GM10248 (cell line): ENCODE data around the gene MEMO1.
"Not testable (repeated sequence)": the region's sequence is repeated elsewhere in the genome, so short reads cannot be mapped to it uniquely, and the experiment has no call there.

Experiments used
- CTCF ChIA-PET: fragments of 300-600 bp; sonication (Branson Sonifier 250); formaldehyde crosslinking; extraction: SDS; loops from one replicate; lab custom pipeline; 2021; ENCODE audit warnings: antibody characterized with exemption; lab: Yijun Ruan, JAX
- POLR2A ChIA-PET: fragments of 350-650 bp; sonication (Branson Sonifier 250); formaldehyde crosslinking; extraction: SDS; loops from one replicate; lab custom pipeline; 2020; ENCODE audit warnings: antibody characterized with exemption; lab: Yijun Ruan, JAX
- DNase-seq: peaks from one replicate; pipeline ENCODE4 v3.0.0; 2012; ENCODE audit errors: extremely low spot score
- TF ChIP-seq, protein P1 (sequence below): IDR thresholded peaks from 2 replicates; pipeline ENCODE4 v1.5.1; 2012; ENCODE audit warnings: mild to moderate bottlenecking, low read depth; ENCODE audit errors: extremely low read depth, missing control alignments, control extremely low read depth

MEMO1 gene

GRCh38 chr2:31979018-31979417, 31.8 kb downstream of the MEMO1 start:
- CTCF ChIA-PET = interaction anchor here (1.6 kb wide), 1 partner anchor 26 kb away, joined by 3 read pairs; no protein-coding TSS in a partner anchor
- TF ChIP-seq, protein P1, sequence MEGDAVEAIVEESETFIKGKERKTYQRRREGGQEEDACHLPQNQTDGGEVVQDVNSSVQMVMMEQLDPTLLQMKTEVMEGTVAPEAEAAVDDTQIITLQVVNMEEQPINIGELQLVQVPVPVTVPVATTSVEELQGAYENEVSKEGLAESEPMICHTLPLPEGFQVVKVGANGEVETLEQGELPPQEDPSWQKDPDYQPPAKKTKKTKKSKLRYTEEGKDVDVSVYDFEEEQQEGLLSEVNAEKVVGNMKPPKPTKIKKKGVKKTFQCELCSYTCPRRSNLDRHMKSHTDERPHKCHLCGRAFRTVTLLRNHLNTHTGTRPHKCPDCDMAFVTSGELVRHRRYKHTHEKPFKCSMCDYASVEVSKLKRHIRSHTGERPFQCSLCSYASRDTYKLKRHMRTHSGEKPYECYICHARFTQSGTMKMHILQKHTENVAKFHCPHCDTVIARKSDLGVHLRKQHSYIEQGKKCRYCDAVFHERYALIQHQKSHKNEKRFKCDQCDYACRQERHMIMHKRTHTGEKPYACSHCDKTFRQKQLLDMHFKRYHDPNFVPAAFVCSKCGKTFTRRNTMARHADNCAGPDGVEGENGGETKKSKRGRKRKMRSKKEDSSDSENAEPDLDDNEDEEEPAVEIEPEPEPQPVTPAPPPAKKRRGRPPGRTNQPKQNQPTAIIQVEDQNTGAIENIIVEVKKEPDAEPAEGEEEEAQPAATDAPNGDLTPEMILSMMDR = no peak
- POLR2A ChIA-PET = no interaction called here
- no peak for DNase-seq

DNA sequence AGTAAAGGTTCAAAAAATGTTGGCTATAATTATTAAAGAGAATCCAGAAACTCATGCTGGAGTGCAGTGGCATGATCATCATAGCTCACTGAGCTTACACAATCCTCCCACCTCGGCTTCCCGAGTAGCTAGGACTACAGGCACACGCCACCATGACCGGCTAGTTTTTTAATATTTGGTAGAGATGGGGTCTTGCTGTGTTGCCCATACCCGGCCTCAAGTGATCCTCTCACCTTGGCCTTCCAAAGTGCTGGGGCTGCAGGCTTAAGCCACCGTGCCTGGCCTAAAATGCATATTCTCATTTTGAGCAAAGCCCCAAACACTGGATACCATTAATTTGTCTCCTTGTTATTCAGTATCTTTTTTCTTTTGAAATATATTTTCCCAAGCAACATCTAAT, 32.4 kb downstream of the MEMO1 start:
- ChIA-PET CTCF (interaction anchor here (1.6 kb wide), 1 partner anchor 27 kb away, joined by 3 read pairs; no protein-coding TSS in a partner anchor), POLR2A (no interaction called here)
- no peak for DNase-seq
- TF ChIP-seq, protein P1 = no peak

- ChIA-PET CTCF (no interaction called here), POLR2A (no interaction called here)
- TF ChIP-seq, protein P1 = no peak
- no peak for DNase-seq
Measured at GRCh38 chr2:31973665-31974064, 37.1 kb downstream of the MEMO1 start.

DNA sequence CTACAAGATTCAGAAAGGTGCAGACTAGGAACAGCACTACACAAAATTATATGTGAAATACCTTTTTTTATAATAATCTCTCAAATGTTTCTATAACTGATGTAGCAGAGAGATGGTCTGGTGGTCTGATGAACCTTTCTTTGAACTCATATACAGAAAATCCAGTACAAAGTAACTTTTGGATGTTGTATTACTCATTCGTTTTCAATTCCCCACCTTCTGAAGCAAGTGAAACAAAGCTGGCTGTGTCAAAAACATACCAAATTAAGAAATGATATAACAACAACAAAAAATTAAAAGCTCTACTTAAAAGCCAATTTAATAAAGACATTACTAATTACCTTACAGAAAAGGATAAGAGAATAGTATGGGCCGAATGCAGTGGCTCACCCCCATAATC, 38.7 kb downstream of the MEMO1 start:
- no peak for DNase-seq
- CTCF ChIA-PET = interaction anchor here (0.9 to 1.5 kb wide), 3 partner anchors 9 to 23 kb away, joined by 3 read pairs; no protein-coding TSS in a partner anchor
- POLR2A ChIA-PET = no interaction called here
- TF ChIP-seq, protein P1 = no peak

DNA sequence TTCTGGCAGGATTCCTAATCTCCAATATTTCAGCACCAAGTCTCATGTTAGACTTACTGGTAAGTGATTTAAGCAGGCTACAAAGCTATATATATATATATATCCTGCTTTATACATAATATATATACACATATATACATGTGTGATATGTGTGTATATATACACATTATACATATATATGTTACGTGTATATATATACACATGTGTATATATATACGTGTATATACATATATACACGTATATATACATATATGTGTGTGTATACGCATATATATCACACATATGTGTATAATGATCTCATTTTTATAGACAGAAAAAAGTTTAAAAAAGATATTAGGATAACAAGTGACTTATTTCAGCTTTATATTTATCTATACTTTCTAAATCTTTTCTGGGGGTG, 41.6 kb downstream of the MEMO1 start:
- ChIA-PET CTCF (interaction anchor here (1.7 kb wide), 1 partner anchor 9 kb away, joined by 4 read pairs; no protein-coding TSS in a partner anchor), POLR2A (no interaction called here)
- DNase-seq = no peak
- TF ChIP-seq, protein P1 = no peak

GRCh38 chr2:31967790-31968189, 43.0 kb downstream of the MEMO1 start:
- POLR2A ChIA-PET = interaction anchor here (0.6 kb wide), 1 partner anchor 1737 kb away, joined by 3 read pairs; the partner anchor contains the start of gene LBH
- TF ChIP-seq, protein P1 = no peak
- no peak for DNase-seq
- CTCF ChIA-PET = interaction anchor here (1.1 kb wide), 1 partner anchor 80 kb away, joined by 3 read pairs; no protein-coding TSS in a partner anchor

- DNase-seq, POLR2A ChIA-PET, CTCF ChIA-PET: not testable (repeated sequence)
Measured at GRCh38 chr2:31966402-31966801, 44.4 kb downstream of the MEMO1 start.
